OCI-LY1 (cell line): ENCODE data around the gene ITLN1.

ENCODE experiments used
- H2AFZ ChIP-seq: fragments of 200-600 bp; sonication (generic), shearing (Covaris generic); 2 replicates; pipeline ENCODE4 v1.6.0; 2014; ENCODE audit warnings: antibody characterized with exemption, mild to moderate bottlenecking, low read length
- H3F3A ChIP-seq: fragments of 200-600 bp; sonication (generic), shearing (Covaris generic); 2 replicates; pipeline ENCODE4 v1.6.0; 2014; ENCODE audit warnings: mild to moderate bottlenecking, antibody characterized with exemption, low read length, moderate library complexity; ENCODE audit not compliant: insufficient read depth
- H3K27ac ChIP-seq: fragments of 200-600 bp; sonication (generic); 2 replicates; pipeline ENCODE4 v1.5.1; 2014; ENCODE audit warnings: low read length, mixed run types, mild to moderate bottlenecking, low read depth; ENCODE audit not compliant: poor library complexity, severe bottlenecking
- H3K27me3 ChIP-seq: fragments of 200-600 bp; sonication (generic); 2 replicates; pipeline ENCODE4 v1.6.0; 2014; ENCODE audit warnings: antibody characterized with exemption, mild to moderate bottlenecking, low read length, moderate library complexity; ENCODE audit not compliant: insufficient read depth
- H3K36me3 ChIP-seq: fragments of 200-600 bp; sonication (generic); 2 replicates; pipeline ENCODE4 v1.6.1; 2014; ENCODE audit warnings: mild to moderate bottlenecking, antibody characterized with exemption, low read length, moderate library complexity, mixed read lengths; ENCODE audit not compliant: insufficient read depth
- H3K4me1 ChIP-seq: fragments of 200-600 bp; sonication (generic); 2 replicates; pipeline ENCODE4 v1.5.1; 2014; ENCODE audit warnings: mild to moderate bottlenecking, low read length, moderate library complexity; ENCODE audit not compliant: insufficient read depth, severe bottlenecking
- H3K4me2 ChIP-seq: fragments of 200-600 bp; sonication (generic), shearing (Covaris generic); 2 replicates; pipeline ENCODE4 v1.6.1; 2014; ENCODE audit warnings: low read length
- H3K4me3 ChIP-seq: fragments of 200-600 bp; sonication (generic); 2 replicates; pipeline ENCODE4 v1.5.1; 2014; ENCODE audit warnings: low read length, low read depth, mild to moderate bottlenecking, mixed read lengths; ENCODE audit not compliant: poor library complexity, severe bottlenecking
- H3K79me2 ChIP-seq: fragments of 200-600 bp; shearing (Covaris generic); 2 replicates; pipeline ENCODE4 v1.6.1; 2016; ENCODE audit warnings: mixed run types, low read length, mixed read lengths; ENCODE audit not compliant: insufficient read depth
- H3K9ac ChIP-seq: fragments of 200-600 bp; sonication (generic), shearing (Covaris generic); 2 replicates; pipeline ENCODE4 v1.6.1; 2014; ENCODE audit warnings: mild to moderate bottlenecking, low read length, mixed read lengths
- H3K9me2 ChIP-seq: fragments of 200-600 bp; sonication (generic), shearing (Covaris generic); 2 replicates; pipeline ENCODE4 v1.6.1; 2014; ENCODE audit warnings: low read depth, mild to moderate bottlenecking, low read length, mixed read lengths
- H3K9me3 ChIP-seq: fragments of 200-600 bp; shearing (Covaris generic); 2 replicates; pipeline ENCODE4 v1.6.1; 2014; ENCODE audit warnings: low read length, mixed read lengths
- H4K20me1 ChIP-seq: fragments of 200-600 bp; sonication (generic), shearing (Covaris generic); 2 replicates; pipeline ENCODE4 v1.6.0; 2016; ENCODE audit warnings: mild to moderate bottlenecking, low read length; ENCODE audit not compliant: insufficient read depth
- CTCF ChIP-seq: fragments of 200-600 bp; sonication (generic), shearing (Covaris generic); IDR thresholded peaks from 2 replicates; pipeline ENCODE4 v1.5.1; 2017; ENCODE audit warnings: mild to moderate bottlenecking, antibody characterized with exemption, low read length, moderate library complexity, mixed read lengths
- EZH2 ChIP-seq: fragments of 200-600 bp; sonication (generic), shearing (Covaris generic); IDR thresholded peaks from 2 replicates; pipeline ENCODE4 v1.8.0; 2017; ENCODE audit warnings: borderline replicate concordance, mixed run types, mild to moderate bottlenecking, antibody characterized with exemption, low read length, moderate library complexity, mixed read lengths

The ITLN1 gene

GRCh38 chr1:160837558-160838205 is 47.3 kb downstream of the ITLN1 start:
- Histone ChIP-seq H3K4me1 (peaks cover 20% of the 10 kb centered on the region), H3K27me3 (no peaks in the 10 kb centered on the region), H3K27ac (peak overlapping the region; percentile 30), H3K9ac (peak overlapping the region; percentile 31; the same call in 1 of the 2 replicates), H3K4me2 (peak overlapping the region; percentile 45), H3K79me2 (no peaks in the 10 kb centered on the region), H4K20me1 (no peaks in the 10 kb centered on the region), H2AFZ (peak overlapping the region; percentile 91; the same call in 1 of the 2 replicates), H3K9me3 (no peaks in the 10 kb centered on the region), H3F3A (no peaks in the 10 kb centered on the region), H3K9me2 (no peaks in the 10 kb centered on the region), H3K36me3 (no peaks in the 10 kb centered on the region), H3K4me3 (no peak overlapping the region)
- peak; percentile 42 for TF ChIP-seq CTCF
- no peak for TF ChIP-seq EZH2

- H3K4me3 ChIP-seq, result peak overlapping the region; percentile 3
- H3F3A ChIP-seq, result no peaks in the 10 kb centered on the region
- H2AFZ ChIP-seq, result peak overlapping the region; percentile 91
- H3K4me1 ChIP-seq, result peaks cover 20% of the 10 kb centered on the region
- H3K9me3 ChIP-seq, result no peaks in the 10 kb centered on the region
- H3K36me3 ChIP-seq, result no peaks in the 10 kb centered on the region
- no peaks in the 10 kb centered on the region for H3K79me2 ChIP-seq
- TF ChIP-seq EZH2 (no peak), CTCF (no peak)
- peak overlapping the region; percentile 45 for H3K4me2 ChIP-seq
- H3K9ac ChIP-seq, result peak overlapping the region; percentile 31; the same call in 1 of the 2 replicates
- no peaks in the 10 kb centered on the region for H3K27me3 ChIP-seq
- peak overlapping the region; percentile 30 for H3K27ac ChIP-seq
- H4K20me1 ChIP-seq, result no peaks in the 10 kb centered on the region
- H3K9me2 ChIP-seq, result no peaks in the 10 kb centered on the region
Observed at GRCh38 chr1:160836981-160837557, 47.9 kb downstream of the ITLN1 start.

- H3K4me2 ChIP-seq, result no peak overlapping the region
- no peak overlapping the region; the same call in 1 of the 2 replicates for H3K9ac ChIP-seq
- no peak overlapping the region for H3K4me3 ChIP-seq
- no peaks in the 10 kb centered on the region for H3K36me3 ChIP-seq
- peak overlapping the region; percentile 30 for H3K27ac ChIP-seq
- H2AFZ ChIP-seq, result peak overlapping the region; percentile 91
- H3K4me1 ChIP-seq, result peaks cover 20% of the 10 kb centered on the region
- no peaks in the 10 kb centered on the region for H3K9me3 ChIP-seq
- H3F3A ChIP-seq, result no peaks in the 10 kb centered on the region
- H3K27me3 ChIP-seq, result no peaks in the 10 kb centered on the region
- H3K79me2 ChIP-seq, result no peaks in the 10 kb centered on the region
- no peaks in the 10 kb centered on the region for H4K20me1 ChIP-seq
- H3K9me2 ChIP-seq, result no peaks in the 10 kb centered on the region
- TF ChIP-seq EZH2 (no peak), CTCF (no peak)
Observed at GRCh38 chr1:160836561-160836960, 48.4 kb downstream of the ITLN1 start.
